Thymus (tissue), 11 donors: ENCODE data around the gene TUSC2. TPM values are rescaled to one million over a fixed set of nuclear protein-coding genes. Genes with fewer than 3 reads are reported as not detected.
"Not testable (repeated sequence)": the region's sequence is repeated elsewhere in the genome, so short reads cannot be mapped to it uniquely, and the experiment has no call there.

Source experiments
- DNase-seq, 9 donors: peaks; one replicate each; pipeline ENCODE4 v3.0.0-alpha.2; 2013; ENCODE audit warnings: low spot score in 9 of 9, low read depth in 6 of 9, missing footprints in 1 of 9
- H3K27ac ChIP-seq, 2 donors: one replicate each; pipeline ENCODE4 v1.5.1; 2013; ENCODE audit warnings: control low read depth in 1 of 2, low read depth in 1 of 2, low read length in 1 of 2, mild to moderate bottlenecking in 1 of 2, moderate library complexity in 1 of 2
- H3K27me3 ChIP-seq, 2 donors: one replicate each; pipeline ENCODE4 v1.5.1; 2013; ENCODE audit warnings: low read length in 1 of 2; ENCODE audit not compliant: control insufficient read depth in 2 of 2, insufficient read depth in 1 of 2
- H3K36me3 ChIP-seq, 2 donors: one replicate each; pipeline ENCODE4 v1.5.1; 2013; ENCODE audit warnings: low read length in 1 of 2, mild to moderate bottlenecking in 1 of 2, moderate library complexity in 1 of 2; ENCODE audit not compliant: control insufficient read depth in 2 of 2, insufficient read depth in 2 of 2
- H3K4me1 ChIP-seq, 2 donors: one replicate each; pipeline ENCODE4 v1.5.1; 2013; ENCODE audit warnings: low read length in 2 of 2; ENCODE audit not compliant: control insufficient read depth in 2 of 2, insufficient read depth in 2 of 2
- H3K4me3 ChIP-seq, 2 donors: one replicate each; pipeline ENCODE4 v1.5.1; 2013; ENCODE audit warnings: low read length in 2 of 2, control low read depth in 1 of 2, mild to moderate bottlenecking in 1 of 2
- H3K9me3 ChIP-seq, 2 donors: one replicate each; pipeline ENCODE4 v1.5.1; 2013; ENCODE audit warnings: low read length in 1 of 2, mild to moderate bottlenecking in 1 of 2; ENCODE audit not compliant: control insufficient read depth in 2 of 2, insufficient read depth in 1 of 2
- WGBS: extraction: QIAGEN DNeasy Blood & Tissue Kit; methylation state at CpG from one replicate; pipeline ENCODE4 v1.1.7; 2013; 5-methylcytosine and 5-hydroxymethylcytosine counted together
- polyA plus RNA-seq: library from polyadenylated mRNA; stranded (reverse); fragments of 200-250 nt; gene quantifications from one replicate; pipeline ENCODE4 v1.2.3, GENCODE V29; 2013
- total RNA-seq: library from RNA; stranded (reverse); fragments of 120-200 nt; gene quantifications from one replicate; pipeline ENCODE4 v1.2.4, GENCODE V29; 2013
- donor health status: healthy.

Gene TUSC2
- total and polyA plus RNA-seq, 2 donors = 23.6 to 27.5 TPM

GRCh38 chr3:50289130-50289529 is 38.9 kb downstream of the TUSC2 start:
- no peak overlapping the region for H3K4me3 ChIP-seq
- DNase-seq = no peak
- no peaks in the 10 kb centered on the region for H3K9me3 ChIP-seq
- H3K36me3 ChIP-seq = peaks cover 37 to 42% of the 10 kb centered on the region in 2 donors
- WGBS = 98% methylated on average over 6 of the region's 6 CpGs
- no peaks in the 10 kb centered on the region for H3K27me3 ChIP-seq
- H3K27ac ChIP-seq = no peak overlapping the region
- H3K4me1 ChIP-seq = peaks cover 7 to 19% of the 10 kb centered on the region in 2 donors

GRCh38 chr3:50288387-50289007 is 39.5 kb downstream of the TUSC2 start:
- H3K36me3 ChIP-seq = peaks cover 37 to 42% of the 10 kb centered on the region in 2 donors
- H3K4me1 ChIP-seq = peaks cover 7 to 19% of the 10 kb centered on the region in 2 donors
- 97% methylated on average over 23 of the region's 23 CpGs for WGBS
- DNase-seq = no peak
- no peaks in the 10 kb centered on the region for H3K9me3 ChIP-seq
- H3K27me3 ChIP-seq = no peaks in the 10 kb centered on the region
- no peak overlapping the region for H3K4me3 ChIP-seq
- no peak overlapping the region for H3K27ac ChIP-seq

- Histone ChIP-seq H3K9me3 (no peaks in the 10 kb centered on the region), H3K27ac (no peak overlapping the region), H3K36me3 (peaks cover 37 to 42% of the 10 kb centered on the region in 2 donors), H3K4me1 (peaks cover 7 to 11% of the 10 kb centered on the region in 2 donors), H3K4me3 (no peak overlapping the region), H3K27me3 (no peaks in the 10 kb centered on the region)
- WGBS = 100% methylated on average over 1 of the region's 1 CpG
- no peak for DNase-seq
Measured at GRCh38 chr3:50287262-50287661, 40.8 kb downstream of the TUSC2 start.

- Histone ChIP-seq H3K4me3 (no peak overlapping the region), H3K9me3 (no peaks in the 10 kb centered on the region), H3K4me1 (peaks cover 4 to 7% of the 10 kb centered on the region in 2 donors), H3K27me3 (no peaks in the 10 kb centered on the region), H3K27ac (no peak overlapping the region), H3K36me3 (peaks cover 37 to 42% of the 10 kb centered on the region in 2 donors)
- WGBS = 96% methylated on average over 28 of the region's 28 CpGs
- no peak for DNase-seq
Measured at GRCh38 chr3:50286322-50287227, 41.4 kb downstream of the TUSC2 start.

- 97% methylated on average over 6 of the region's 6 CpGs for WGBS
- not testable (repeated sequence) for H3K27me3 ChIP-seq, DNase-seq, H3K4me3 ChIP-seq, H3K4me1 ChIP-seq, H3K9me3 ChIP-seq, H3K27ac ChIP-seq
- H3K36me3 ChIP-seq = peaks cover 28 to 29% of the 10 kb centered on the region in 2 donors
Measured at GRCh38 chr3:50284121-50284520, 43.9 kb downstream of the TUSC2 start.

- Histone ChIP-seq H3K4me3 (no peak overlapping the region), H3K36me3 (no peaks in the 10 kb centered on the region), H3K27ac (no peak overlapping the region), H3K9me3 (peaks cover 0 to 14% of the 10 kb centered on the region in 2 donors), H3K27me3 (peaks cover 34 to 52% of the 10 kb centered on the region in 2 donors), H3K4me1 (peaks cover 0 to 12% of the 10 kb centered on the region in 2 donors)
- DNase-seq = no peak
- WGBS = 95% methylated on average over 8 of the region's 8 CpGs
Measured at GRCh38 chr3:50279255-50280016, 48.6 kb downstream of the TUSC2 start.

GRCh38 chr3:50278880-50279224 is 49.2 kb downstream of the TUSC2 start, which contains the start of gene LSMEM2:
Gene LSMEM2, plus strand, starts transcription at chr3:50279087. Its CDS starts 27 bp downstream, at chr3:50279114.
- Histone ChIP-seq H3K36me3 (no peaks in the 10 kb centered on the region), H3K27me3 (peaks cover 39 to 57% of the 10 kb centered on the region in 2 donors), H3K27ac (no peak within 1 kb of the TSS), H3K9me3 (peaks cover 0 to 18% of the 10 kb centered on the region in 2 donors), H3K4me3 (no peak within 1 kb of the TSS), H3K4me1 (peaks cover 0 to 12% of the 10 kb centered on the region in 2 donors)
- 84% methylated on average over 2 of the region's 2 CpGs for WGBS
- no peak for DNase-seq

GRCh38 chr3:50278123-50278879 is 49.7 kb downstream of the TUSC2 start:
- H3K27me3 ChIP-seq = peaks cover 45 to 63% of the 10 kb centered on the region in 2 donors
- WGBS = 95% methylated on average over 4 of the region's 4 CpGs
- peaks cover 0 to 19% of the 10 kb centered on the region in 2 donors for H3K9me3 ChIP-seq
- H3K4me1 ChIP-seq = peaks cover 0 to 14% of the 10 kb centered on the region in 2 donors
- no peaks in the 10 kb centered on the region for H3K36me3 ChIP-seq
- H3K27ac ChIP-seq = no peak overlapping the region
- no peak overlapping the region for H3K4me3 ChIP-seq
- DNase-seq = no peak
